ENCODE data around the gene KIAA1958.

KIAA1958 gene, protein sequence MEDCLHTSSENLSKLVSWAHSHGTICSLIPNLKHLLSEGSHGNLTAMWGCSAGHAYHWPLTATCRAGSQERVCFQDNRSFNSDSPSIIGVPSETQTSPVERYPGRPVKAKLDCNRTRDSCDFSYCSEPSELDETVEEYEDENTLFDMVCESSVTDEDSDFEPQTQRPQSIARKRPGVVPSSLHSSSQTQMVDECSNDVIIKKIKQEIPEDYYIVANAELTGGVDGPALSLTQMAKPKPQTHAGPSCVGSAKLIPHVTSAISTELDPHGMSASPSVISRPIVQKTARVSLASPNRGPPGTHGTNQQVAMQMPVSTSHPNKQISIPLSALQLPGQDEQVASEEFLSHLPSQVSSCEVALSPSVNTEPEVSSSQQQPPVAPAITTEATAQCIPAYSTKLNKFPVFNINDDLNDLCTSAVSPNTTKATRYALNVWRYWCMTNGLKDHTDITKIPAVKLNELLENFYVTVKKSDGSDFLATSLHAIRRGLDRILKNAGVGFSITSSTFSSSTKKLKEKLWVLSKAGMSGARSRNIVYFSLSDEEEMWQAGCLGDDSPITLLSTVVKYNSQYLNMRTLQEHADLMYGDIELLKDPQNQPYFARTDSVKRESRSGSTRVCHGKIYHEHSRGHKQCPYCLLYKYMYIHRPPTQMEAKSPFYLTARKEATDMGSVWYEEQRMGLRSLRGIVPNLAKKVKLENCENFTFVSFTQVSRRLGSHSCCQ

DNA sequence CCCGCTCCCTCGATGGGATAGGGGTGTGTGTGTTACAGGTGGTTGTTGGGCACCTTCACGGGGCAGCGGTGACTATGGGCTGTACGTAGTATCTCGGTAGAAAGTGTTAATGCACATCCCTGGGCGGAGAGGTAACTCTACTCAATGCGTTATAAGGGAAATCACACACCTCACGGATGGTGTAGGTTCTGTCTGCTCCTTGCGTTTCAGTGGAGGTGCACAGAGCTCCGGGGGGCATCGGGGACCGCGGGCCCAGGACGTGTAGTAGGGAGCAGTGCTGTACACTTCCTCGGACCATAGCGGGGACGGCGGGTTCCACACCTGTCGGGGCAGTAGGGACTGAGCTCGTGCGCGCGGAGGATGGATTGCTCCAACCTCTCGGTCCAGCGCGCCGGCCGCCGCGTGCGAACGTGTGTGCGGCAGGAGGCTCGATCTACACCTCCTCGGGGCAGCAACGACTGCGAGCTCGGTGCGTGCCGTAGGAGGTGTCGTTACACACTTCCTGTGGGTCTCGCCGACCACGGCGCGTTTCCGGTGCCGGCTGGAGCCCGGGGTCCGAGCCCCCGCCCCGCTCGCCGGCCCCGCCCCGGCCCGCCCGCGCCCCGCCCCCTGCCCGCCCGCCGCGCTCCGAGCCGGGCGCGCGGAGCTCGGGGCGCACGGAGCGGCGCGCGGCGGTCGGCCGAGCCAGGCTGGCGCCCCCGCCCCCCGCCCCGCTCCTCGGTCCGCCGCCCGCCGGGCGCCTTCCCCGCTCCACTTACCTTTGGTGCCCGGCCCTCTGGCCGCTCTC lies at the start of gene KIAA1958:
Gene KIAA1958 (plus strand): TSS at position 607 of the 787 bp plus-strand sequence. CDS start 87,254 bp downstream, outside the sequence.
- peak; percentile 75 to 83 (median 80) for DNase-seq (ENCODE audit: low read depth in 3 of 3)

DNA sequence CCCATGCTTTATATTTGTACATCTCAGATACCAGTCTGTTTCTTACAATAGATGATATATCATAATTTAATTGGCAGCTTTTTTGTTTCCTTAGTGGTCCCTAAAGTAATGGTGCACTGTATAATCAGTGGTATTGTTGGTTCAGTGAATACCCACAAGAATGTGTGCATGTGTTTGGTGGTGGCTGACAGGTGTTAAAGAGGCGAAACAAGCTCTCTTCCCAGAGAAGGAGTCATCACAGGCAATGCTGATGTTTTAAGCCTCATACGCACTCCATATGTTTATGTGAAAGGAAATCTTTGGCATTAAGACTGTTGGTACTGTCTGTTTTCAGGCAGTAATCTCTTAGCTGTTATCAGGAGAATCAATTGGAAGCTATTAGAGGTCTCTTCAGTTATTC lies 49.2 kb upstream of the KIAA1958 start:
- DNase-seq (ENCODE audit: low read depth in 3 of 3): no peak

DNA sequence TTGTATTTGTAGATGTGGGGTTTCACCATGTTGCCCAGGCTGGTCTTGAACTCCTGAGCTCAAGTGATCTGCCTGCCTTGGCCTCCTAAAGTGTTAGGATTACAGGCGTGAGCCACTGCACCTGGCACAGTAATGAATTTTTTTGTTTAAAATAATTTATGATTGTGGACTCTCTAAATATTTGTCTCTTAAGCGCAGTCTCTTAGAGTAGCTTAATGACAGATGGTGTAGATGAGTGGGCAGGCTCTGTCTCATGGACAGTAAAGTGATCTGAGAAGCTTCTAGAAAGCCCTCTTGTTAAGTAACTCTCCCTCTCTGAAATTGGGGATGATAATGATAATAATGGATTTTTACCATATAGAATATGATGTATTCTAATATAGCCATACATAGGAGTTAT lies 47.5 kb upstream of the KIAA1958 start:
- DNase-seq (ENCODE audit: low read depth in 3 of 3): no peak

DNA sequence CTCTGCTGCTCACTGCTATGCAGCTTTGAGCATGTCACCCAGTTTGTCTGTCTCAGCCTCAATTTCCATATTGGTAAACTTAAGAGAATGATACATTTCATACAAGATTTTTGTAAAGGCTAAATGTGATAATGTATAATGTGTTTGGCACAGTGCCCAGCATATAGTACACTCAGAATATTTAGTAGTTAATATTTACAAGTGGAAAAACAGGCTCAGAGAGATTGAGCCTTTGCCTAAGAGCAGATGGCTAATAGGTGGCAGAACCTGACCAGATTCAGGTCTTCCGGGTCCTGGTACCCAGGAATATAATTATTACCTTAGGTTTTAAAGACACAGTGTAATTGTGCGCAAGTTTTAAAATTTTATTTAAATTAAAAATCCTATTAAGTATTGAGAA lies 46.8 kb upstream of the KIAA1958 start:
- DNase-seq (ENCODE audit: low read depth in 3 of 3): no peak

DNA sequence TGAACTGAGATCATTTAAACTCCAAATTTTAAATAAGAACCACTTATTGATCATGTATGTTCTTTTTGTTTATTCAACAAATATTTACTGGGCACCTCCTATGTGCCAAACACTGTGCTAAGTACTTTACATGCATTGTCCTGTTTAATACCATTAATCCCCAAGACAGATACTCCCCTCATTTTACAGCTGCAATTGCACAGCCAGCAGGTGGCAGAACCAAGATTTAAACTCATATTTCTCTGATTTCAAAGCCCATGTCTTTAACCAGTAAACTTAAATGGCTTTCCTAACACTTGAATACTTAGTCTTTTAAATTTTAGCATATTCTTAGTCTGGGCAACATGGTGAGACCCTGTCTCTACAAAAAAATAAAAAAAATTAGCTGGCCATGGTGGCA lies 43.4 kb upstream of the KIAA1958 start:
- no peak for DNase-seq (ENCODE audit: low read depth in 3 of 3)

DNA sequence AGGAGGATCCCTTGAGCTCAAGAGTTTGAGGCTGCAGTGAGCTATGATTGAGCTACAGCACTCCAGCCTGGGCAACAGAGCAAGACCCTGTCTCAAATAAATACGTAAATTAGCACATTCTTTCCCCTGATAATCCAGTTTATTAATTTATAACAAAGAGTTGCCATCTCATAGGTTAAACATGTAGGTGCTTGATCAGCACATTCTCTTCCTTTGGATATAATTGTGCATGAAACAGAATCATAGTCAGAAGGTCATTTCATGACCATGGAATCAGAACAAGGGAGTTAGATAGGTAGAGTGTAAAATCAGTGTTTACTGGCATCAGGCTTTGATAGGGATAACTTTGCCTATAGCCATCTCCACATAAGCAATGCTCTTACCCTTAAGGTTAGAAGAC lies 43.0 kb upstream of the KIAA1958 start:
- DNase-seq (ENCODE audit: low read depth in 3 of 3): no peak

DNA sequence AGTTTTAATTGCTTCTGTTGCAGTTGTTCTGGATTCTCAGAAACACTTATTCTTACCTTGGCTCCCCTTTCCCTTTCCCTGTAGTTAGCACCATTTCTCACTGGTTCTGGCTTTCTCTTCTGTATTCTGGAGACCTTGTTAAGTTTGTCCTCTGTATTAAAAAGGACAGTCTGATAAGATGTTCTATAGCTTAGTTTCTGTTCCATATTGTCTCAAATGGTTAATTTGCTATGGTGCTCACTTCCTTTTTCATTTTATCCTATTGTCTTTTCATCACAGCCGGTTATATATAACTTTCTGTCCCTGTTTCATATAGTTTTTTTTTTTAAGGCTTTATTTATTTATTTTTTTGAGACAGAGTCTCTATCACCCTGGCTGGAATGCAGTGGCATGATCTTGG lies 41.4 kb upstream of the KIAA1958 start:
- DNase-seq (ENCODE audit: low read depth in 3 of 3): no peak

DNA sequence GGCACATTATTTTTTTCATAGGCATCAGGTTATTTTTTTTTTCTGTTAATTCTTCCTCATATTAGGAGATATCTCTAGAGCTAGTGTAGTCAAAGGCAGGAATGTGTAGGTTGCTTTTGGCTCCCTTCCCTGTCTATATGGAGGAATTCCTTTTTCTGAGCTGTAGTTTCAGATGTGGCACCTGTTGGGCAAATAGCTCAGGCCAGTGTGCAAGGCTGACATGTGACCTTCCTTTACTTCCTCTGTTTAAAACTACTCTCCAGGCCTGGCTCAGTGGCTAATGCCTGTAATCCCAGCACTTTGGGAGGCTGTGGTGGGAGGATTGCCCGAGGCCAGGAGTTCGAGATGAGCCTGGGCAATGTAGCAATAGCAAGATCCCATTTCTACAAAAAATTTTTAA lies 40.5 kb upstream of the KIAA1958 start:
- no peak for DNase-seq (ENCODE audit: low read depth in 3 of 3)

DNA sequence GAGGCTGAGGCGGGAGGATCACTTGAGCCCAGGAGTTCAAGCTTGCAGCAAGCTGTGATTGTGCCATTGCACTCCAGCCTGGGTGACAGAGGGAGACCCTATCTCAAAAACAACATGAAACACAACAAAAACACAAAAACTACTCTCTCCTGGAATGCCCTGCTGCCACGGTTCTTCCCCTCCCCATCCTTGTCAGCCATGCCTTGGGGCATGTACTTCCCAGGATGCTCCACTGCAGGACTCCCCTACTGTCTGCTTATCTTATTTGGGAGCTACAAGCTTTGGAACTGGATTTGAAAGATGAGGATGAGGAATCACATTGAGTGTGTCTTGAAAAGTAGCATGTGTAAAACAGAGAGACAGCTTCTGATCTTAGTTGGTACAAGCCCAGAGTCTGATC lies 40.1 kb upstream of the KIAA1958 start:
- no peak for DNase-seq (ENCODE audit: low read depth in 3 of 3)

DNA sequence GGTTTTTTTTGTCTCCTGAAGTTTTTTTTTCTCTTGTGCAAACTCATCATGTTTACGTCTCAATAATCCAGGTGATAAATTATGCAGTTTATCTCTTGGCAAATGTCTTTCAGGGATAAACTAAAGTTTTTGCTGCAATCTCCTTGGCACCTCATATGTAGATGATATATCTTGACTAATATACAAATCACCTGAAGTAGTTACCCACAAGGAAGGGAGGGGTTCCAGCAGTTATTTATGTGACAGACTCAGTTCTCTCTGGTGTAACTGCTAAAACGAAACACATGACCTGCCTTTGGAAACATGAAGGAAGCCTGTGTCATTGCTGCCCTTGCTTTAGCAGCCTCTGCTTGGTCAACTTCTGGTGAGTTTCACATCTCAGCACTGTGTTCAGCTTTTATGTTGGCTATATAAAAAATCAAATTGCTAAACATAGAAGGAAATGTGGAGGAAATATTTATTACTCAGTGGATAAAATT lies 39.3 kb upstream of the KIAA1958 start:
- DNase-seq (ENCODE audit: low read depth in 3 of 3): no peak

DNA sequence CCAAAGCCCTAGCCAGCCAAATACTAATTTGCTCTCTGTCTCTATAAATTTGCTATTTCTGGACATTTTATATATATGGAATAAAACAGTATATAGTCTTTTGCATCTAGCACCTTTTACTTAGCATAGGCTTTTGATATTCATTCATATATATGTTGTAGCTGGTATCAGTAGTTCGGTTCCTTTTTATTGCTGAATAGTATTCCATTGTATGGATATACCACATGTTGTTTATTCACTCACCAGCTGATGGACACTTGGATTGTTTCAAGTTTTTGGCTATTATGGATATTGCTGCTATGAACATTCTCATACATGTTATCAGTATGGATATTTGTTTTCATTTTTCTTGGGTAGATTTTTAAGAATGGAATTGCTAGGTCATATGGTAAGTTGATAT lies 23.8 kb upstream of the KIAA1958 start:
- DNase-seq (ENCODE audit: low read depth in 3 of 3): no peak

DNA sequence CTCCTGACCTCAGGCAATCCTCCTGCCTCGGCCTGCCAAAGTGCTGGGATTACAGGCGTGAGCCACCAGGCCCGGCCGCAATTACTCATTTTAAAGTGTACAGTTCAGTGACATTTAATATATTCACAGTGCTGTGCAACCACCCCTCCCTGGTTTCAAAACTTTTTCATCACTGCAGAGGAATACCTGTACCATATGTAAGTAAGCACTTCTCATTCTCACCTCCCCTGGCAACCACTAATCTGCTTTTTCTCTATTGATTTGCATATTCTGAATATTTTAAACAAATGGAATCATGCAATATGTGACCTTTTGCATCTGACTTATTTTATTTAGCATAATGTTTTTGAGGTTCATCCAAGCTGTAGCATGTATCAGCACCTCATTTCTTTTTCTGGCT lies 21.3 kb upstream of the KIAA1958 start:
- DNase-seq (ENCODE audit: low read depth in 3 of 3): no peak

DNA sequence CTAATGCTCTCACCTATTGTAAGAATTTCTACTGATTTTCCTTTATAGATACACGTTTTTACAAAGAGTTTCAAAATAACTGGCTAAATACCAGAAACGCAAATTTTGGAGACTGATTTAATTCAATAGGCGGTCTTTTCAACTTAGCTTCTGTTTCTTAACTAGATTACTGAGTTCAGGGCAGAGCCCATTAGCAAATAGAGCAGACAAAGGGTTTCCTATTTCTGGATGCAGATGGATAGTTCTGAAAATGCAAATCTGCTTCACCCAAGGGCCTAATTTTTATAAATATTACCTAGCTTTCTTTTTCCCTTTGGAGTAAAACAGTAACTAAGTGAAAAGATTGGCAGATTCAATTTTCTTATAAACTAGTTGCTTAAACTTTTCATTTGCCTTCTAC lies 13.6 kb upstream of the KIAA1958 start:
- DNase-seq (ENCODE audit: low read depth in 3 of 3): no peak

DNA sequence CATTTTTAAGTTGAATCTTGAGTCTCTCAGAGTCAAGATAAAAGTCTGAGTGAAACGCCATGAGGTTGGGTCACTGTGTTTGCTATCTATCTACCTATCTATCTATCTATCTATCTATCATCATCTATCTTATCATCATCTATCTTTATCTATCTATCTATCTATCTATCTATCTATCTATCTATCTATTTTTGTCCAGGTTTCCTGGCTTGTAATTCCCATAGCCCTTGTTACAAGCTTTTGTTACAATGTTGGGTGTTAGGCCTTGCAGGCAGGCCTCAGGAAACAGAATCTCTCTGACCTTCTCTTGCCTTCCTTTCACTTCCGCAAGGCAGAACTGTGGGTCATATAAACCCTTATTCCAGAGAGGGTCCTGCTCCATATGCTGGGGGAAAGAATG lies 12.6 kb upstream of the KIAA1958 start:
- no peak for DNase-seq (ENCODE audit: low read depth in 3 of 3)

DNA sequence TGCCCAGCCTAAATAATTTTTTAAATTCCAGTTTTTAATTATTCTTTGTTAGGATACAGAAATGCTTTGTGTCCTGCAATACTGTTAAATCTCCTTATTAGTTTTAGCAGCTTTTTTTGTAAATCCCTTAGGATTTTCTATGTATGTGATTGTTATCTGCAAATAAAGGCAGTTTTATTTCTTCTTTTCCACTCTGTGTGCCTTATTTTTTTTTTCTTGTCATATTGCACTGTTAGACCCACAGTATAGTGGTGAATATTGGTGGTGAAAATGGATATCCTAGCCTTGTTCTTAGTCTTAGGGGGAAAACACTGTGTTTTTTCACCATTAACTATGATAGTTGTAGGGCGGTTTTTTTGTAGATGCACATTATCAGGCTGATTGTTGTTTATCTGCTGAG lies 11.3 kb upstream of the KIAA1958 start:
- no peak for DNase-seq (ENCODE audit: low read depth in 3 of 3)

DNA sequence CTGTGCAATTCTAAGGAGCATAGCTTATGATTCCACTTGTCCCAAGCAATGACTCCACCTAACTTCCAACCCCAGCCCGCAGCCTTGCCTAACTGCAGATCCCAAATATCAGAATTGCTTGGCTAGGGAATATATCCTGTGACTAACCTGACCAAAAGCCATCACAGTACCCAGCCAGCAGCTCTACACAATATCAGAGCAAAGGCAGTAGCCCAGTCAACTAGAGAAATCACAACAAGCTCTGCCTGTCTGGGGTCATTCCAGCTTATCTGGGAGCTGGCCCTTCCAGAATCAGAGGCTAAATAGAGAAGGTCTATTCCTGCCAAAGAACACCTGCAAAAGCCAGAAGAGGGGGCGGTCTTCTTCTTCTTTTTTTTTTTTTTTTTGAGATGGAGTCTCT lies 9.3 kb upstream of the KIAA1958 start:
- no peak for DNase-seq (ENCODE audit: low read depth in 3 of 3)

DNA sequence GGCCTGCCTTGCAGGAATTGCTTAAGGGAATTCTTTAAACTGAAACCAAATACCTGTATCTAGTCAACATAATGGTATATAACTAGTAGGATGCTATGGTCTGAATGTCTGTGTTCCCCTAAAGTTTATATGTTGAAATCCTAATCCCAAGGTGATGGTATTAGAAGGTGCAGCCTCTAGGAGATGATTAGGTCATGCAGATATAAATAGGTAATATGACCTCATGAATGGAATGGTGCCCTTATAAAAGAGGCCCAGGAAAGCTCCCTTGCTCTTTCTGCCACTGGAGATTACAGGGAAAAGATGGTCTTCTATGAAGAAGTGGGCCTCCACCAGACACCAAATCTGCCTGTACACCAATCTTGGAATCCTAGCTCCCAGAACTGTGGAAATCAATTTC lies 7.4 kb upstream of the KIAA1958 start:
- DNase-seq (ENCODE audit: low read depth in 3 of 3): no peak

DNA sequence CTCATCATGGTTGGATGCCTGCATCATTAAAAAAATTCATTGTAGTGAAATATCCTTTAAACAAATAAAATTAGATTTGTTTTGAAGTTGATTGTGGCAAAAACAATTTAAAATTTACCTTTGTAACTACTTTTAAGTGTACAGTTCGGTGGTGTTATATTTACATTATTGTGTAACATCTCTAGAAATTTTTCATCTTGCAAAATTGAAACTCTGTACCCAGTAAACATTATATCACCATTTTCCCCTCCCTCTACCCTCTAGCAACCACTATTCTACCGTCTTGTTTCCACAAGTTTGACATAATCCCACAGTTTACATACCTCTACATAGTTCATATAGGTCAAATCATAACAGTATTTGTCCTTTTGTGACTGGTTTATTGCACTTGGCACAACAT lies 2.0 kb upstream of the KIAA1958 start:
- DNase-seq (ENCODE audit: low read depth in 3 of 3): no peak

DNA sequence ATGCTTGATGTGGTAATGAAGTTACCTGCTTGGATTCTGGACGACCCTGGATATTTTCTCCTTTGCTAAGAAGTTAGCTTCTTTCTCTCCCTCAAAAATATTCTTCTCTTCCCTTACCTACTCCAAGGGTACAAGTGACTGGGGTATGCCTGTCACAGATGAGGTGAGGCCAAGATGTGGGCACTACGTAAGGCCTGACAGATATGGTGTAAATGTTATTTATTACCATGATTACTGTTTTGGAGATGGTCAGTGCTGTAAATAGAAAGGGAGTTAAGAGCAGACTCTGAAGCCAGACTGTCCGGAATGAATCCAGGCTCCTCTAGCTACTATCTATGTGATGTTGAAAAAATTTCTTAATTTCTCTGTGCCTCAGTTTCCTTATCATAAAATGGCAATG lies 1.1 kb upstream of the KIAA1958 start:
- no peak for DNase-seq (ENCODE audit: low read depth in 3 of 3)

DNA sequence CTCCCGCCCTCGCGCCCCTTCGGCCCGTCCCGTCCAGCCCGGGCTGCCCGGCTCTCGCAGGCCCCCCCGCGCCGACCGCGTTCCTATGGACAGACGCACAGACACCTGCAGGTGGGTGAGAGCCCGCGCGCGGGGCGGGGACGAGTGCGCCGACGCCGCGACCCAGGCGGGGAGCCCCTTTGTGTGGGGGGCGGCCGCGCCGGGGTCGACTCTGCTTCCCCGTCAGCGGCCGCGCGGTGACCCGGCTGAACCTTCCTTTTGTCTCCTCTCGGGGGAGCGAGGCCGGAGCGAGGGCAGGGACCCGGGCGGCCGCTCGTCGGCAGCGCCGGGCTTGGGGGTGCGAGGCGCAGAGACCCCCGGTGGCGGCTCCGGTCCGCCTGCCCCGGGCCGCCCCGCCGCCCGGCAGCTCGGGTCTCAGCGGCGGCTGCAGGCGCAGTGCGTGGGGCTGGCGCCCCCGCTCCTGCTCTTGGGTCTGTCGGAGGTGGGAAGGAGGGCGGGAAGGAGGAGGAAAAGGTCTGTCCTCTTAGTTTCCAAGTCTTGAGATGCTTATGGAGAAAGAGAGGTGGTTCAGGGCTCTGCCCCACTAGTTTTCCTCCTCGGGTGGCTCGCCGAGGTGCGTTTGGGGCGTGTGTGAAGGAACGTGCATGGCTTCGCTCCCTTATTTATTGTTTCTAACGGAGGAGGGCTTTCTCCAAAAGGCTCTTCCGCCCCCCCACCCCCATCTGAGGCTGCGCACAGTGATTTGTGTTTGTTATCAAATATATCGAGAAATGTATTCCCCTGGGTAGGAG lies 576 bp downstream of the KIAA1958 start:
- DNase-seq (ENCODE audit: low read depth in 3 of 3): peak; percentile 20 to 58 (median 26)

DNA sequence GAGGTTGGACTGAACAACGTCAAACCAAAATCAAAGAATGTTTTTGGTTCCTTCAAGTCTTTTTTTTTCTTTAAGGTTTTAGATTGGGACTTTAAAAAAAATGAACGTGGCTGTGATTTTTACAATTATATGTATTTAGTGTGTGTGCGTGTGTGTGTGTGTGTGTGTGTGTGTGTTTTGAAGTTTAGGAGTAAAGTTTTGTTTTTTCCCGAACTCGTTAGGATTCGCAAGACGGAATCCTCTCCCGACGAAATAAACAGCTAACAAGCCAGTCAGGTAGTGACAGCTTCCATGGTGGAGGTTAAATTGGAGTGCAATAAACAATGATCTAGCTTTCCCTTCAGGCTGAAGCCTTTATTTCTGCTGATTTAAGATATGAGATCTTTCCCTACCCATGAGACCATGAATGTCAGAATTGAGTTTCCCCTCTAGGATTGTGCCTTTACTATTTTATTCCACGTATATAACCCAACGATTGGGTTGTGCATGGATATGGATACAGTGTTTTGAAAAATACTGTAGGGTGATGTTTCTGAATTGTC lies 1.2 kb downstream of the KIAA1958 start:
- DNase-seq (ENCODE audit: low read depth in 3 of 3): no peak
